MCF 10A (cell line): ENCODE data around the gene SLC1A7. TPM values are rescaled to one million over a fixed set of nuclear protein-coding genes. Genes with fewer than 3 reads are reported as not detected.

ENCODE experiments used
- BruUV-seq: library from RNA; stranded (reverse); fragments of 400-500 nt; replicated peaks from 2 replicates; lab custom pipeline; 2021; lab: Mats Ljungman, UMichigan
- CTCF ChIA-PET: fragments of 300-600 bp; sonication (Branson Sonifier 250); formaldehyde crosslinking; extraction: SDS; loops from one replicate; lab custom pipeline; 2021; ENCODE audit warnings: antibody characterized with exemption, inconsistent platforms; lab: Yijun Ruan, JAX
- POLR2A ChIA-PET: fragments of 300-600, 350-650 bp; sonication (Branson Sonifier 250); formaldehyde crosslinking; extraction: SDS; loops from one replicate; lab custom pipeline; 2020; ENCODE audit warnings: antibody characterized with exemption, inconsistent platforms; lab: Yijun Ruan, JAX
- DNase-seq: peaks from one replicate; pipeline ENCODE4 v3.0.0-alpha.2; 2018; ENCODE audit not compliant: unreplicated experiment
- H3K27ac Mint-ChIP-seq: one replicate; pipeline ENCODE4 v1.8.0; 2022; ENCODE audit warnings: mild to moderate bottlenecking, low read depth, mixed read lengths; ENCODE audit not compliant: unreplicated experiment
- H3K27me3 Mint-ChIP-seq: one replicate; pipeline ENCODE4 v1.8.0; 2022; ENCODE audit warnings: mixed read lengths; ENCODE audit not compliant: insufficient read depth, unreplicated experiment
- H3K36me3 Mint-ChIP-seq: one replicate; pipeline ENCODE4 v1.8.0; 2022; ENCODE audit warnings: mild to moderate bottlenecking, moderate library complexity, mixed read lengths; ENCODE audit not compliant: insufficient read depth, unreplicated experiment
- H3K4me1 Mint-ChIP-seq: one replicate; pipeline ENCODE4 v1.8.0; 2022; ENCODE audit warnings: mixed read lengths; ENCODE audit not compliant: insufficient read depth, unreplicated experiment
- H3K4me3 Mint-ChIP-seq: one replicate; pipeline ENCODE4 v1.8.0; 2022; ENCODE audit warnings: mild to moderate bottlenecking, moderate library complexity, mixed read lengths; ENCODE audit not compliant: unreplicated experiment
- H3K9me3 Mint-ChIP-seq: one replicate; pipeline ENCODE4 v1.8.0; 2022; ENCODE audit warnings: mixed read lengths; ENCODE audit not compliant: unreplicated experiment
- intact Hi-C: fragments of 100-400 bp; cut with micrococcal nuclease; formaldehyde crosslinking; loops from 2 replicates; pipeline ENCODE4 v1.14.1; 2022
- total RNA-seq: library from RNA; stranded (reverse); gene quantifications from 2 replicates; pipeline ENCODE4 v1.2.3, GENCODE V29; 2022
- TF ChIP-seq, protein P1 (sequence below): fragments of 200-600 bp; IDR thresholded peaks from one replicate; pipeline ENCODE4 v1.8.0; 2022; ENCODE audit warnings: antibody characterized with exemption, mild to moderate bottlenecking; ENCODE audit not compliant: unreplicated experiment

Gene SLC1A7
- total RNA-seq, 1 experiment from 2014 or later: not detected

DNA sequence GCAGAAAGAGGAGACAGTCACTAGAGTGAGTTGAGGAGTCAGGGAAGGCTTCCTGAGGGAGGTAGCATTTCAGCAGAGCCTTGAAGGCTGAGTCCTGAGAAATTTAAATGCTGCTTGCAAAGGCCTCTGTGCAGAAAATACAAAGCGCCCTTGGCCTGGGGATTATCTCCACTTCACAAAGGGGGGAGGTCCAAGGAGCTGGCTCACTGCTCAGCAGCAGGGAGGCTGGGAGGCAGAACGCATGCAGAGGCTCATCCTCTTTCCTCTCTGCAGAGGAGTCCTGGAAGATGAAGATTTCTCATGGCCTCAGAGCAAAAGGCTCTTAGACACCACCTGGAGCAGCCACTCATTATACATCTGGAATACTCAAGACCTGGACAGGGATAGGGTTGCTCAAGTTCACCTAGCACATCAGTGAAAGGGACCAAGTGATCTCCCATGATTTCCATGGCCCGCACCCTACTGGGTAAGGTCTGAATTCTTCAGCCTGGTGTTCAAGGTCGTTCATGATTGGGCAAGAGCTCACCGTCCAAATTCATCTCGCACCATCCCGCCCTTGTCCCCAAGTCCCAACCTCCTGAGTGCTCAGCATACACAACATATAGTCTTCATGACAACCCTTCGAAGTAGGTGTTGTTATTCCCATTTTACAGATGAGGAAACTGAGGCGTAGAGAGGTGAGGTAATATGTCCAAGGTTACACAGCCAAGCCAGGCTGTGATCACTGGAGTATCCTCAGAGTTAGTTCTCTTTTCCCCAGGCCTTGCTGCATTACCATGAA lies 9.0 kb downstream of the SLC1A7 start:
- POLR2A ChIA-PET: no interaction called here
- Mint-ChIP-seq H3K27me3 (no peaks in the 10 kb centered on the region), H3K4me1 (no peaks in the 10 kb centered on the region), H3K36me3 (peaks cover 6% of the 10 kb centered on the region), H3K9me3 (peaks cover 8% of the 10 kb centered on the region), H3K4me3 (no peak overlapping the region), H3K27ac (no peak overlapping the region)
- intact Hi-C loops: no loop called here
- DNase-seq: no peak
- TF ChIP-seq, protein P1, sequence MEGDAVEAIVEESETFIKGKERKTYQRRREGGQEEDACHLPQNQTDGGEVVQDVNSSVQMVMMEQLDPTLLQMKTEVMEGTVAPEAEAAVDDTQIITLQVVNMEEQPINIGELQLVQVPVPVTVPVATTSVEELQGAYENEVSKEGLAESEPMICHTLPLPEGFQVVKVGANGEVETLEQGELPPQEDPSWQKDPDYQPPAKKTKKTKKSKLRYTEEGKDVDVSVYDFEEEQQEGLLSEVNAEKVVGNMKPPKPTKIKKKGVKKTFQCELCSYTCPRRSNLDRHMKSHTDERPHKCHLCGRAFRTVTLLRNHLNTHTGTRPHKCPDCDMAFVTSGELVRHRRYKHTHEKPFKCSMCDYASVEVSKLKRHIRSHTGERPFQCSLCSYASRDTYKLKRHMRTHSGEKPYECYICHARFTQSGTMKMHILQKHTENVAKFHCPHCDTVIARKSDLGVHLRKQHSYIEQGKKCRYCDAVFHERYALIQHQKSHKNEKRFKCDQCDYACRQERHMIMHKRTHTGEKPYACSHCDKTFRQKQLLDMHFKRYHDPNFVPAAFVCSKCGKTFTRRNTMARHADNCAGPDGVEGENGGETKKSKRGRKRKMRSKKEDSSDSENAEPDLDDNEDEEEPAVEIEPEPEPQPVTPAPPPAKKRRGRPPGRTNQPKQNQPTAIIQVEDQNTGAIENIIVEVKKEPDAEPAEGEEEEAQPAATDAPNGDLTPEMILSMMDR: no peak
- BruUV-seq: no TSS peak
- CTCF ChIA-PET: no interaction called here

DNA sequence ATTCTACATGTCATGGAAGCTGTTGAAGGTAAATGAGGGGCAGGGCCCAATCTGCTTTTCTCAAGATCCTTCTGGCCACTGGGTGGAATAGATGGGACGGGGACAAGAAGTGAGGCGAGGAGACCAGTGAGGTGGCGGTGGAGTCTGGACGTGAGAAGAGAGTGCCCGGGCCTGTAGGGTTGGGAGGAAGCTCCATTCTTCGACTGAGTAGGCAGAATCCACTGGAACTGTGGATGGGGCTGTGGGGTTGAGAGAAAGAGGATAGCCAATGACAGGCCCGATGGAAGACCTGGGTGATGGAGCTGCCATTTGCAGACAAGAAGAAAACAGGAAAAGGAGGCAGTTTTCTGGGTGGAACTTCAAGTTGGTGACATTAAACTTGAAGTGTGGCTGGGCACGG lies 10.3 kb downstream of the SLC1A7 start:
- TF ChIP-seq, protein P1: no peak
- no peaks in the 10 kb centered on the region for H3K9me3 Mint-ChIP-seq
- intact Hi-C loops: no loop called here
- POLR2A ChIA-PET: no interaction called here
- no peak overlapping the region for H3K27ac Mint-ChIP-seq
- no peak overlapping the region for H3K4me3 Mint-ChIP-seq
- H3K4me1 Mint-ChIP-seq: no peaks in the 10 kb centered on the region
- DNase-seq: no peak
- CTCF ChIA-PET: interaction anchor here (1.2 kb wide), 1 partner anchor 55 kb away, joined by 4 read pairs; no protein-coding TSS in a partner anchor
- BruUV-seq: no TSS peak
- no peaks in the 10 kb centered on the region for H3K27me3 Mint-ChIP-seq
- H3K36me3 Mint-ChIP-seq: no peaks in the 10 kb centered on the region

DNA sequence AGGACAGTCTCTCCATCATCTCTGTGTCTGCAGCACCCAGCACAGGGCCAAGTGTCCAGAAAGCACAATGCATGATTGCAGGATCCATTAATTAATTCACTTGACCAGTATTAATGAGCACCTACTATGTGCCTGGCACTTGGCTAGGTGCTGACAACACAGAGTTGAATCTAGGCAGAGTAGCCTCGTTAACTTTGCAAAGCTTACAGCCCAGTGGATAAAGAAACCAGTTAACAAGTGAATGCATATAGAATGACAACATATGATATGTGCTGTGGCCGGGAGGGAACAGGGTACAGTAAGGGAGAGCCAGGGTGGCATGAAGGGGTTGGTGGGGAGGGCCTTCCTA lies 10.9 kb downstream of the SLC1A7 start:
- CTCF ChIA-PET: no interaction called here
- no peak overlapping the region for H3K27ac Mint-ChIP-seq
- intact Hi-C loops: no loop called here
- TF ChIP-seq, protein P1: no peak
- no peaks in the 10 kb centered on the region for H3K4me1 Mint-ChIP-seq
- POLR2A ChIA-PET: no interaction called here
- DNase-seq: no peak
- no peak overlapping the region for H3K4me3 Mint-ChIP-seq
- H3K27me3 Mint-ChIP-seq: no peaks in the 10 kb centered on the region
- no peaks in the 10 kb centered on the region for H3K9me3 Mint-ChIP-seq
- no TSS peak for BruUV-seq
- H3K36me3 Mint-ChIP-seq: no peaks in the 10 kb centered on the region

DNA sequence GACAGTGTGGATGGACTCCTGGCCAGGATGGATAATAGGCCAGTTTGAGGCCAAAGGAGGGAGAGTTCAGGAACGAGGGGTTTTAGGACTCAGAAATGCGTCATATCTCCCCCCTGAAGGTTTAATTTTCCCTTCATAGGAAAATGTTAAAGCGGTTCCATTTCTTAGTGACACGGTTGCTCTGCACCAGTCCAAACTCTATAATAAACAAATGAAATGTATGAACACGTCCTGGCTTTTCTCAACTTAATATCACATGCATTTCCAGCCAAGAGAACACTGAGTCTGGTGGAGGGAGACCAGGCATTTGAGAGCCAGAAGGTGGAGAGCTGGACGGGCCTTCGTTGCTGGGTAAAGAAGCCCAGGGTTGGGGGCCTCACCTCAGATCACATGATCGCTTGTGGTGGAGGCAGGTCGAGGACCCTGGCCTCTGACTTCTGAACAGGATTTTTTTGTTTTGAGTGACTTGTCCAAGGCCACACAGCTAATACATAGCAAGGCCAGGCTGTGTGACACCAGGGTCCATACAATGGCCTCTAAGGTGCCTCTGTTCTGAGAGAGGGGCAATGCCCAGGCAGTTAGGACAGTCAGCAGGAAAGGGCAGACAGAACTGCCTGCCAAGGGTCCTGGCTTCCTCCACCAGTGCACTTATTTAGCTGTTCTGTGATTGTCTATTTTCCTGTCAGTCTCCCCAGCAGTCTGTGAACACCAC lies 11.4 kb downstream of the SLC1A7 start:
- Mint-ChIP-seq H3K9me3 (no peaks in the 10 kb centered on the region), H3K36me3 (no peaks in the 10 kb centered on the region), H3K27ac (no peak overlapping the region), H3K4me1 (no peaks in the 10 kb centered on the region), H3K4me3 (no peak overlapping the region), H3K27me3 (no peaks in the 10 kb centered on the region)
- POLR2A ChIA-PET: no interaction called here
- CTCF ChIA-PET: interaction anchor here (0.5 kb wide), 1 partner anchor 1884 kb away, joined by 3 read pairs; no protein-coding TSS in a partner anchor
- intact Hi-C loops: no loop called here
- TF ChIP-seq, protein P1: no peak
- DNase-seq: no peak
- no TSS peak for BruUV-seq
